Measurements from ENCODE around the gene MPL.

Gene MPL

GRCh38 chr1:43317817-43318471 lies 19.7 kb upstream of the MPL start:
- no peaks in the 10 kb centered on the region for H3K36me3 ChIP-seq (replicated peaks)
- H3K4me3 ChIP-seq (ENCODE audit: low read depth, low read length) = no peak overlapping the region
- no peak overlapping the region for H3K27ac ChIP-seq
- no peak for TF ChIP-seq CTCF (IDR thresholded peaks at IDR 0.05; ENCODE audit: low read depth, low read length, missing control alignments)
- no peak for DNase-seq
- in situ Hi-C loops (cut with HindIII; ENCODE audit: low pct_ligation_motif_present, low sequenced_read_pairs) = no loop called here
- no peaks in the 10 kb centered on the region for H3K27me3 ChIP-seq (replicated peaks)

- TF ChIP-seq CTCF (IDR thresholded peaks at IDR 0.05; ENCODE audit: low read depth, low read length, missing control alignments) = no peak
- no peak for DNase-seq
- H3K27ac ChIP-seq = no peak overlapping the region
- no peak overlapping the region for H3K4me3 ChIP-seq (ENCODE audit: low read depth, low read length)
- H3K36me3 ChIP-seq (replicated peaks) = no peaks in the 10 kb centered on the region
- in situ Hi-C loops (cut with HindIII; ENCODE audit: low pct_ligation_motif_present, low sequenced_read_pairs) = no loop called here
- no peaks in the 10 kb centered on the region for H3K27me3 ChIP-seq (replicated peaks)
These were observed 18.8 kb upstream of the MPL start for GRCh38 chr1:43318831-43319230.

GRCh38 chr1:43319288-43319687 lies 18.3 kb upstream of the MPL start:
- H3K36me3 ChIP-seq (replicated peaks) = no peaks in the 10 kb centered on the region
- no peaks in the 10 kb centered on the region for H3K27me3 ChIP-seq (replicated peaks)
- no peak overlapping the region for H3K4me3 ChIP-seq (ENCODE audit: low read depth, low read length)
- no peak for DNase-seq
- in situ Hi-C loops (cut with HindIII; ENCODE audit: low pct_ligation_motif_present, low sequenced_read_pairs) = no loop called here
- H3K27ac ChIP-seq = no peak overlapping the region
- TF ChIP-seq CTCF (IDR thresholded peaks at IDR 0.05; ENCODE audit: low read depth, low read length, missing control alignments) = no peak

- Histone ChIP-seq H3K4me3 (ENCODE audit: low read depth, low read length) (no peak overlapping the region), H3K36me3 (replicated peaks) (no peaks in the 10 kb centered on the region), H3K27ac (no peak overlapping the region), H3K27me3 (replicated peaks) (no peaks in the 10 kb centered on the region)
- in situ Hi-C loops (cut with HindIII; ENCODE audit: low pct_ligation_motif_present, low sequenced_read_pairs) = no loop called here
- no peak for DNase-seq
- TF ChIP-seq CTCF (IDR thresholded peaks at IDR 0.05; ENCODE audit: low read depth, low read length, missing control alignments) = no peak
These were observed 17.9 kb upstream of the MPL start for GRCh38 chr1:43319766-43320165.

- in situ Hi-C loops (cut with HindIII; ENCODE audit: low pct_ligation_motif_present, low sequenced_read_pairs) = no loop called here
- no peaks in the 10 kb centered on the region for H3K36me3 ChIP-seq (replicated peaks)
- H3K4me3 ChIP-seq (ENCODE audit: low read depth, low read length) = no peak overlapping the region
- no peak overlapping the region for H3K27ac ChIP-seq
- TF ChIP-seq CTCF (IDR thresholded peaks at IDR 0.05; ENCODE audit: low read depth, low read length, missing control alignments) = no peak
- DNase-seq = no peak
- no peaks in the 10 kb centered on the region for H3K27me3 ChIP-seq (replicated peaks)
These were observed 16.2 kb upstream of the MPL start for GRCh38 chr1:43321331-43321891.

- no peaks in the 10 kb centered on the region for H3K36me3 ChIP-seq (replicated peaks)
- TF ChIP-seq CTCF (IDR thresholded peaks at IDR 0.05; ENCODE audit: low read depth, low read length, missing control alignments) = no peak
- in situ Hi-C loops (cut with HindIII; ENCODE audit: low pct_ligation_motif_present, low sequenced_read_pairs) = no loop called here
- DNase-seq = no peak
- H3K27me3 ChIP-seq (replicated peaks) = no peaks in the 10 kb centered on the region
- H3K27ac ChIP-seq = no peak overlapping the region
- no peak overlapping the region for H3K4me3 ChIP-seq (ENCODE audit: low read depth, low read length)
These were observed 15.1 kb upstream of the MPL start for GRCh38 chr1:43322506-43322905.

All from brain microvascular endothelial cell (primary cell).